ENCODE measurements around the gene SLC7A14.

SLC7A14 gene

GRCh38 chr3:170467007-170467406 is 118.9 kb downstream of the SLC7A14 start:
- no peak for DNase-seq

GRCh38 chr3:170465955-170466354 is 119.9 kb downstream of the SLC7A14 start:
- DNase-seq, result no peak

GRCh38 chr3:170463011-170463410 is 122.9 kb downstream of the SLC7A14 start:
- no peak for DNase-seq

- no peak for DNase-seq
Observed at GRCh38 chr3:170458285-170458684, 127.6 kb downstream of the SLC7A14 start.

- DNase-seq, result no peak
Observed at GRCh38 chr3:170454509-170454908, 131.4 kb downstream of the SLC7A14 start.

GRCh38 chr3:170450039-170450438 is 135.8 kb downstream of the SLC7A14 start:
- no peak for DNase-seq

- no peak for DNase-seq
Observed at GRCh38 chr3:170448584-170448983, 137.3 kb downstream of the SLC7A14 start.

GRCh38 chr3:170443457-170443856 is 142.4 kb downstream of the SLC7A14 start:
- DNase-seq, result no peak

GRCh38 chr3:170442947-170443346 is 142.9 kb downstream of the SLC7A14 start:
- no peak for DNase-seq

- no peak for DNase-seq
Observed at GRCh38 chr3:170441412-170441811, 144.5 kb downstream of the SLC7A14 start.

- DNase-seq, result no peak
Observed at GRCh38 chr3:170440344-170440743, 145.5 kb downstream of the SLC7A14 start.

GRCh38 chr3:170438836-170439235 is 147.0 kb downstream of the SLC7A14 start:
- DNase-seq, result no peak

GRCh38 chr3:170437696-170438407 is 148.0 kb downstream of the SLC7A14 start:
- no peak for DNase-seq

GRCh38 chr3:170437176-170437575 is 148.7 kb downstream of the SLC7A14 start:
- no peak for DNase-seq

- no peak for DNase-seq
Observed at GRCh38 chr3:170436697-170437096, 149.2 kb downstream of the SLC7A14 start.

- no peak for DNase-seq
Observed at GRCh38 chr3:170432416-170432815, 153.5 kb downstream of the SLC7A14 start.

GRCh38 chr3:170431054-170431453 is 154.8 kb downstream of the SLC7A14 start:
- no peak for DNase-seq

- no peak for DNase-seq
Observed at GRCh38 chr3:170429050-170429449, 156.8 kb downstream of the SLC7A14 start.

- DNase-seq, result no peak
Observed at GRCh38 chr3:170428095-170428494, 157.8 kb downstream of the SLC7A14 start.

- DNase-seq, result no peak
Observed at GRCh38 chr3:170426240-170426797, 159.6 kb downstream of the SLC7A14 start.

- DNase-seq, result no peak
Observed at GRCh38 chr3:170425491-170426239, 160.2 kb downstream of the SLC7A14 start.

- no peak for DNase-seq
Observed at GRCh38 chr3:170424879-170425278, 161.0 kb downstream of the SLC7A14 start.

GRCh38 chr3:170423001-170423615 is 162.8 kb downstream of the SLC7A14 start:
- no peak for DNase-seq

GRCh38 chr3:170421758-170422157 is 164.1 kb downstream of the SLC7A14 start:
- no peak for DNase-seq

Measured in CD4-positive, alpha-beta T cell treated with Interleukin-4 for 4 hours (primary cell).